ENCODE data around the gene PACSIN2. TPM values are rescaled to one million over a fixed set of nuclear protein-coding genes. Genes with fewer than 3 reads are reported as not detected.

The PACSIN2 gene
- total RNA-seq, 1 donor from 2014 or later: 93.4 TPM

- Mint-ChIP-seq H3K4me1 (ENCODE audit: low read depth) (peaks cover 81% of the 10 kb centered on the region), H3K27ac (ENCODE audit: unreplicated experiment) (peak overlapping the region; percentile 99), H3K27me3 (ENCODE audit: low read depth) (no peaks in the 10 kb centered on the region), H3K9me3 (ENCODE audit: low read depth) (peaks cover 6% of the 10 kb centered on the region), H3K36me3 (ENCODE audit: low read depth) (peaks cover 2% of the 10 kb centered on the region), H3K4me3 (ENCODE audit: unreplicated experiment) (peak overlapping the region; percentile 75)
- DNase-seq (ENCODE audit: low spot score): no peak
- TF ChIP-seq, protein P1, sequence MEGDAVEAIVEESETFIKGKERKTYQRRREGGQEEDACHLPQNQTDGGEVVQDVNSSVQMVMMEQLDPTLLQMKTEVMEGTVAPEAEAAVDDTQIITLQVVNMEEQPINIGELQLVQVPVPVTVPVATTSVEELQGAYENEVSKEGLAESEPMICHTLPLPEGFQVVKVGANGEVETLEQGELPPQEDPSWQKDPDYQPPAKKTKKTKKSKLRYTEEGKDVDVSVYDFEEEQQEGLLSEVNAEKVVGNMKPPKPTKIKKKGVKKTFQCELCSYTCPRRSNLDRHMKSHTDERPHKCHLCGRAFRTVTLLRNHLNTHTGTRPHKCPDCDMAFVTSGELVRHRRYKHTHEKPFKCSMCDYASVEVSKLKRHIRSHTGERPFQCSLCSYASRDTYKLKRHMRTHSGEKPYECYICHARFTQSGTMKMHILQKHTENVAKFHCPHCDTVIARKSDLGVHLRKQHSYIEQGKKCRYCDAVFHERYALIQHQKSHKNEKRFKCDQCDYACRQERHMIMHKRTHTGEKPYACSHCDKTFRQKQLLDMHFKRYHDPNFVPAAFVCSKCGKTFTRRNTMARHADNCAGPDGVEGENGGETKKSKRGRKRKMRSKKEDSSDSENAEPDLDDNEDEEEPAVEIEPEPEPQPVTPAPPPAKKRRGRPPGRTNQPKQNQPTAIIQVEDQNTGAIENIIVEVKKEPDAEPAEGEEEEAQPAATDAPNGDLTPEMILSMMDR (IDR thresholded peaks at IDR 0.05): peak; percentile 27
These were observed 55.1 kb downstream of the PACSIN2 start for GRCh38 chr22:42959576-42960509.

DNA sequence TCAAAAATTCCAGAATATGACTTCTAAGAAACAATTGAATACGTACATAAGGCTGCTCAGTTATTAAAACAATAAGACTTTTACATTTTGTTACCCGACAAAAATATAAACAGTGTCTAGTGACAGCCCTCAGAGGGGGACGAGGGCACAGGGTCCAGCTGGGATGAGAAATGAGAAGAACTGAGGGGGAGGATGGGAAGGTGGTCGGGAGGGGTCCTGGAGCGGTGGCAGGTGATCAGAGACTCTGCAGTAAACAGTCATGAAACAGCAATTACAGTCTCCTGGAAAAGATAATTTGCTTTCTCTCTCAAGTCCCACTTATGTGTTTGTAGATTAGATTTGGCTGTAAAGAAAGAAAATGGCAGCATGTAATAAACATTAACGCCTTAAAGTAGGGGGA lies 56.0 kb downstream of the PACSIN2 start:
- Mint-ChIP-seq H3K4me3 (ENCODE audit: unreplicated experiment) (peak overlapping the region; percentile 75), H3K27me3 (ENCODE audit: low read depth) (no peaks in the 10 kb centered on the region), H3K9me3 (ENCODE audit: low read depth) (peaks cover 6% of the 10 kb centered on the region), H3K27ac (ENCODE audit: unreplicated experiment) (peak overlapping the region; percentile 99), H3K36me3 (ENCODE audit: low read depth) (peaks cover 2% of the 10 kb centered on the region), H3K4me1 (ENCODE audit: low read depth) (peaks cover 75% of the 10 kb centered on the region)
- no peak for DNase-seq (ENCODE audit: low spot score)
- TF ChIP-seq, protein P1 (IDR thresholded peaks at IDR 0.05): no peak

DNA sequence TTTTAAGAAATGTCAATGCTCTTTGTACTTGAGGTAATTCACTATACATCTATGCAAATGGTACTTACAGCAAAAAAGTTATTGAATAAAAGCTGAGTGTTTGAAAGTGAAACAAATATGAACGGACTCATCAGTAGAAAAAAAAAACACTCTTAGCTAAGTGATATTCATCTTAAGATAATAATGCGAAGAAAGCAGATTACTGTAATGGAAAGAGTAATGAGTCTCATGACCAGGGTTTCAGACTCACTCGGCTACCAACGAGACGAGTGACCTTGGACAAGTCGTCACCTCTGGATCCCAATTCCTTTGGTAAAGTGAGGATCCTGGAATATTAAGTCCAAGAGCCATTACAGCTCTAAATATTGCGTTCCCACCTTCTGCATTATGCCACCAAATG lies 57.0 kb downstream of the PACSIN2 start:
- Mint-ChIP-seq H3K4me1 (ENCODE audit: low read depth) (peaks cover 76% of the 10 kb centered on the region), H3K27me3 (ENCODE audit: low read depth) (no peaks in the 10 kb centered on the region), H3K4me3 (ENCODE audit: unreplicated experiment) (peak overlapping the region; percentile 75), H3K9me3 (ENCODE audit: low read depth) (peaks cover 6% of the 10 kb centered on the region), H3K36me3 (ENCODE audit: low read depth) (peaks cover 2% of the 10 kb centered on the region), H3K27ac (ENCODE audit: unreplicated experiment) (peak overlapping the region; percentile 99)
- no peak for DNase-seq (ENCODE audit: low spot score)
- TF ChIP-seq, protein P1 (IDR thresholded peaks at IDR 0.05): no peak

DNA sequence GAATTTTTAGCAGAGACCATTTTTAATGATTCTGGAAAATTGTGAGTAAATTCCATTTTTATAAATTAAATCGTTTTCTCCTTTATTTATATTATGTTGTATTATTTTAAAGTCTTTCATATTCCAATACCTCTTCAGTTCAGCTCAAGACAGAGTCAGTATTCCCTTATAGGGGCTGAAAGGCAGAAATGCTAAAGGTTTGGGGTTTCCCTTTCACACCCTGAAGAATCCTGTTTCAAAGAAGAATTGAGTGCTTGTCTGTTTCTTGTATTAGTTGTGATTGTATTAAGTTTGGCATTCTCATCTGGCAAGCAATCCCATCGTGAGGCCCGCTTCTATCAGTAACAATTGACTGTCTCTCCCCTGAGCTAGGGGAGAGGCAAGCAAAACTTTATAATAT lies 57.4 kb downstream of the PACSIN2 start:
- Mint-ChIP-seq H3K27me3 (ENCODE audit: low read depth) (no peaks in the 10 kb centered on the region), H3K4me1 (ENCODE audit: low read depth) (peaks cover 76% of the 10 kb centered on the region), H3K27ac (ENCODE audit: unreplicated experiment) (peak overlapping the region; percentile 99), H3K36me3 (ENCODE audit: low read depth) (peaks cover 2% of the 10 kb centered on the region), H3K4me3 (ENCODE audit: unreplicated experiment) (peak overlapping the region; percentile 75), H3K9me3 (ENCODE audit: low read depth) (peaks cover 6% of the 10 kb centered on the region)
- no peak for DNase-seq (ENCODE audit: low spot score)
- TF ChIP-seq, protein P1 (IDR thresholded peaks at IDR 0.05): no peak

- TF ChIP-seq, protein P1 (IDR thresholded peaks at IDR 0.05): no peak
- Mint-ChIP-seq H3K27ac (ENCODE audit: unreplicated experiment) (no peak overlapping the region), H3K36me3 (ENCODE audit: low read depth) (peaks cover 2% of the 10 kb centered on the region), H3K4me1 (ENCODE audit: low read depth) (peaks cover 74% of the 10 kb centered on the region), H3K27me3 (ENCODE audit: low read depth) (no peaks in the 10 kb centered on the region), H3K9me3 (ENCODE audit: low read depth) (peaks cover 6% of the 10 kb centered on the region), H3K4me3 (ENCODE audit: unreplicated experiment) (no peak overlapping the region)
- no peak for DNase-seq (ENCODE audit: low spot score)
These were observed 59.1 kb downstream of the PACSIN2 start for GRCh38 chr22:42955848-42956247.

Data from chondrocyte (in vitro differentiated cells).